ENCODE results near the gene FLVCR2. TPM values are rescaled to one million over a fixed set of nuclear protein-coding genes. Genes with fewer than 3 reads are reported as not detected.

FLVCR2 gene
- total and polyA plus RNA-seq, 8 donors = 0.33 to 6.3 (median 2.4) TPM

DNA sequence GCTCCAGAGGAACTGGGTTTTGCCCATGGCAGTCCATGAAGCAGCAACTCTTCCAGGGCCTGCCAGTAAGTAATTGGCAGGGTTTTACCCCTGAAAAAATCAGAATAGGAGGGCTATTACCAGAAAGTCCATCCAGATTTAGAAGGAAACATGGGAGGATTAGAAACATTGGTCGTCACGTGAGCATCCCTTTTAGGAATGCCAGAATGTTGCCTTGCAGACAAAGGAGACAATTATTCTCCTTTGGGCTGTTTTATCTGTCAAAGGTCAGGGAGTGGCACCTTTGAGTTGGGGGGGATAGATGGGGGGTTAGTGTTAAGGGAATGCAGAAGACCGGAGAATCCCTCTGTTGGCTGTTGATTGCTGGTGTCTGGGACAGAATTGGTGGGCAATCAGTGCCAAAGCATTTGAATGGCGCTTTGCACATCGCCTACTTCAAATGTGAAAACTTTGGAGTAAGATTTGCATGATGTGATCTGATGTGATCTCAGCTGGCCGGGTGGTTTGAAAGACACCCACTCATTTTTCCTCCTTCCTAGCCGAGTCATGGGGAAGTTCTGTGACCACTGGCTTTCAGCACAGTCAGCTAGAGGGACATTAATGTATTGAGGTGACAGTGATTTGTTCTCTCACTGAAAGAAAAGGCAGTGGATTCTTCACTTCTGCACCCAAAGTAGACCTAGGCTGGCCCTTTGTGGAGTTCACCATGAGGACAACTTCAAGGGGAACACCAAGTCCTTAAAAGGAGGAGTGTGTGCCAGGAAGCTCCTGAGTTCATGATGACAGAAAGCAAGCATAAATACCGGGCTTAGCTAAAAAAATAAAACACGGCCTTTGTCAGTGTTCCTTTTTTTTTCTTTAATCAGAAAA is 31.4 kb downstream of the FLVCR2 start:
- Histone ChIP-seq H3K9me3 (no peaks in the 10 kb centered on the region), H3K27ac (no peak overlapping the region), H3K4me3 (no peak overlapping the region), H3K36me3 (no peaks in the 10 kb centered on the region), H3K4me1 (no peaks in the 10 kb centered on the region), H3K27me3 (no peaks in the 10 kb centered on the region)
- no peak for DNase-seq
- intact Hi-C loops (cut with DNase I) = no loop called here
- TF ChIP-seq, protein P1, sequence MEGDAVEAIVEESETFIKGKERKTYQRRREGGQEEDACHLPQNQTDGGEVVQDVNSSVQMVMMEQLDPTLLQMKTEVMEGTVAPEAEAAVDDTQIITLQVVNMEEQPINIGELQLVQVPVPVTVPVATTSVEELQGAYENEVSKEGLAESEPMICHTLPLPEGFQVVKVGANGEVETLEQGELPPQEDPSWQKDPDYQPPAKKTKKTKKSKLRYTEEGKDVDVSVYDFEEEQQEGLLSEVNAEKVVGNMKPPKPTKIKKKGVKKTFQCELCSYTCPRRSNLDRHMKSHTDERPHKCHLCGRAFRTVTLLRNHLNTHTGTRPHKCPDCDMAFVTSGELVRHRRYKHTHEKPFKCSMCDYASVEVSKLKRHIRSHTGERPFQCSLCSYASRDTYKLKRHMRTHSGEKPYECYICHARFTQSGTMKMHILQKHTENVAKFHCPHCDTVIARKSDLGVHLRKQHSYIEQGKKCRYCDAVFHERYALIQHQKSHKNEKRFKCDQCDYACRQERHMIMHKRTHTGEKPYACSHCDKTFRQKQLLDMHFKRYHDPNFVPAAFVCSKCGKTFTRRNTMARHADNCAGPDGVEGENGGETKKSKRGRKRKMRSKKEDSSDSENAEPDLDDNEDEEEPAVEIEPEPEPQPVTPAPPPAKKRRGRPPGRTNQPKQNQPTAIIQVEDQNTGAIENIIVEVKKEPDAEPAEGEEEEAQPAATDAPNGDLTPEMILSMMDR (IDR thresholded peaks at IDR 0.05) = no peak
- 74 to 81% methylated on average over 9 of the region's 9 CpGs for WGBS, 2 donors
- FAIRE-seq = no peak
- ATAC-seq = peak in 2 of 4 donors; percentile 36 to 67

DNA sequence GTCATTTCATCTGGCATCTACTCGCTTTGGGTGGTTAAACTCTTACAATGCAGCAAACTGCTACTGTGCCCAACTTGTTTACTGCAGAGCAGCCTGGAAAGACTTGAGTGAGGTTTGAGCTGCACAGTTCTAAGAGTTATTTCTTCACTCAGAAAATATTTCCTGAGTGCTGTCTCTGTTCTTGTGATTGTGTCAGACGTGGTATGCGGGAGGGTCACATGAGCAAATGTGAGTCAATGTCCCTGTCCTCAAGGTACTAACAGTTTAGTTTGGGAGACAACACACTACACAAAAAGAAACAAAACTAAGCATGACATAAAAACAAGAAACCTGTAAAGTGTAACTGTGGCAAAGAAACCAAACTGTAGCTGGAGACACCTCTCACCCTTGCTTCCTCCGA is 32.4 kb downstream of the FLVCR2 start:
- ATAC-seq = no peak
- no peak for DNase-seq
- Histone ChIP-seq H3K27me3 (no peaks in the 10 kb centered on the region), H3K36me3 (no peaks in the 10 kb centered on the region), H3K4me1 (no peaks in the 10 kb centered on the region), H3K27ac (no peak overlapping the region), H3K4me3 (no peak overlapping the region), H3K9me3 (no peaks in the 10 kb centered on the region)
- intact Hi-C loops (cut with DNase I) = no loop called here
- no peak for FAIRE-seq
- WGBS, 2 donors = 76 to 82% methylated on average over 4 of the region's 4 CpGs
- TF ChIP-seq, protein P1 (IDR thresholded peaks at IDR 0.05) = no peak

DNA sequence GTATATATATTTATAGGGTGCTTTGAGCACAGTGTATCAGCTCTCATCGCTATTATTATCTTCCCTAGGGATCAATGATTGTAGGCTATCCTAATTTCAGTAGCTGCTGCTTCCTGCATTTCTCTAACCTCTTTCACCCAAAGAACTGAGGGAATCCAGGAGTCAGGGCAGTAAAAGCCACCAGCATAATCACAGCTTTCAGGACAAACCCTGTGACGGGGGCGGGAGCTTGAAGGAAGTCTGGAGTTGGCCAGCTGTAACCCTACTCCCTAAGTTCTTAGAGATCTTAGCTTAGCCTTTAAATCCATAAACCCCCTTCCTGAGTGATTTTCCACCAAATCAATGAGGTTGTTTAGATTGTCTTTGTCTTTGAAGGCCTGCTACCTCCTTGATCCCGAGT is 33.7 kb downstream of the FLVCR2 start:
- Histone ChIP-seq H3K36me3 (no peaks in the 10 kb centered on the region), H3K4me1 (no peaks in the 10 kb centered on the region), H3K4me3 (no peak overlapping the region), H3K27ac (no peak overlapping the region), H3K9me3 (no peaks in the 10 kb centered on the region), H3K27me3 (no peaks in the 10 kb centered on the region)
- no peak for FAIRE-seq
- TF ChIP-seq, protein P1 (IDR thresholded peaks at IDR 0.05) = no peak
- ATAC-seq = no peak
- 76 to 81% methylated on average over 4 of the region's 4 CpGs for WGBS, 2 donors
- intact Hi-C loops (cut with DNase I) = no loop called here
- DNase-seq = no peak

DNA sequence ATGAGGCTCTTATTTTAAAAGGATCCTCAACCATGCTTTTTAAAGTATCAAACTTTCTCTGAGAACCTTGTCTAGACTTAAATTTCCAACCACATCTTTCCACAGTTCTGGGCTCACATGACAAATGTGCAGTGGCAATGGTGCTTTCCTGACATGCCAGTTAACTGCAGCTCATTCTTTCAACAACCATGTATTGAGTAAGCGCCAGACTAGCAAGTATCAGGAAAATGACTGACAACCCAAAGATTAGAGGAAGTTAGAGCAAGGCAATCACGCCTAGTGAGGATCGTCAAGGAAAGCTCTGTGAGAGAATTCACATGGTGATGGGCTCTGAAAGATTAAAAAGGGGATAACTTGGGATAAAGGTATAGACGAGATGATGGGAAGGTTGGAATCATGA is 35.8 kb downstream of the FLVCR2 start:
- Histone ChIP-seq H3K9me3 (no peaks in the 10 kb centered on the region), H3K27me3 (no peaks in the 10 kb centered on the region), H3K4me1 (no peaks in the 10 kb centered on the region), H3K4me3 (no peak overlapping the region), H3K27ac (no peak overlapping the region), H3K36me3 (no peaks in the 10 kb centered on the region)
- no peak for DNase-seq
- intact Hi-C loops (cut with DNase I) = no loop called here
- FAIRE-seq = no peak
- 59% methylated on average over 4 of the region's 4 CpGs for WGBS, 2 donors
- TF ChIP-seq, protein P1 (IDR thresholded peaks at IDR 0.05) = no peak
- peak in 2 of 4 donors; percentile 40 to 59 for ATAC-seq

DNA sequence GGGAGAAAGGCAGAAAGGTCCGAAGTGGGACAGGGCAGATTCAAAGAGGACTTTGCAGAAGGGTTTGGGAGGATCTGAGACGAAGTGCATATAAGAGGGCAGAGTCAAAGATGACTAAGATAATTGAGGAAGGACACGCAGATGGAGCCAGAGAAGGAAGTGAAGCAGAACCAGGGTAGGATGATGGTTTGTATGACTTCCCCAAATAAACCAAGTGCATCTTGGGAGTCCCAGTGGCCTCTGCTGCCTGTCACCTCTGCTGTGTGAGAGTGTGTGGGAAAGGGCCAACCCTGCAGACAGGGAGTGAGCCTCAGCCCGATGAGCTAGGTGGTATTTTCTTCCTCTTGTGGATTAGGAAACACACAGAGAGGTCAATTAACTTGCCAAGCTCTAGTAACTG is 36.8 kb downstream of the FLVCR2 start:
- no peak for FAIRE-seq
- ATAC-seq = peak in 3 of 4 donors; percentile 21 to 82 (median 75)
- no peaks in the 10 kb centered on the region for H3K4me1 ChIP-seq
- no peaks in the 10 kb centered on the region for H3K36me3 ChIP-seq
- WGBS, 2 donors = 62 to 66% methylated on average over 4 of the region's 4 CpGs
- H3K27ac ChIP-seq = no peak overlapping the region
- H3K27me3 ChIP-seq = no peaks in the 10 kb centered on the region
- DNase-seq = peak in 1 of 6 donors; percentile 30
- TF ChIP-seq, protein P1 (IDR thresholded peaks at IDR 0.05) = no peak
- H3K4me3 ChIP-seq = no peak overlapping the region
- intact Hi-C loops (cut with DNase I) = no loop called here
- no peaks in the 10 kb centered on the region for H3K9me3 ChIP-seq
